IPS-20b (cell line): Measurements from ENCODE around the gene CHRM1.
A peak's percentile ranks its signal among the peaks of the same experiment; 100 is the strongest.

Experiments
- H3K27ac ChIP-seq: one replicate; pipeline ENCODE4 v1.5.1; 2013; ENCODE audit warnings: low read length
- H3K27me3 ChIP-seq: 2 replicates; pipeline ENCODE4 v1.6.1; 2013; ENCODE audit warnings: mild to moderate bottlenecking, low read length, inconsistent platforms; ENCODE audit not compliant: insufficient read depth
- H3K36me3 ChIP-seq: 2 replicates; pipeline ENCODE4 v1.6.1; 2013; ENCODE audit warnings: low read depth, mild to moderate bottlenecking, inconsistent platforms, low read length, moderate library complexity; ENCODE audit not compliant: insufficient read depth
- H3K4me1 ChIP-seq: 2 replicates; pipeline ENCODE4 v1.6.1; 2013; ENCODE audit warnings: mild to moderate bottlenecking, control low read depth, inconsistent platforms, low read length, moderate library complexity; ENCODE audit not compliant: insufficient read depth
- H3K4me3 ChIP-seq: 2 replicates; pipeline ENCODE4 v1.5.1; 2013; ENCODE audit warnings: mild to moderate bottlenecking, low read length, inconsistent platforms
- H3K9ac ChIP-seq: 2 replicates; pipeline ENCODE4 v1.6.1; 2013; ENCODE audit warnings: low read depth, mild to moderate bottlenecking, inconsistent platforms, low read length, moderate library complexity
- H3K9me3 ChIP-seq: 2 replicates; pipeline ENCODE4 v1.6.1; 2013; ENCODE audit warnings: mild to moderate bottlenecking, low read depth, low read length, inconsistent platforms; ENCODE audit not compliant: insufficient read depth

CHRM1 gene

DNA sequence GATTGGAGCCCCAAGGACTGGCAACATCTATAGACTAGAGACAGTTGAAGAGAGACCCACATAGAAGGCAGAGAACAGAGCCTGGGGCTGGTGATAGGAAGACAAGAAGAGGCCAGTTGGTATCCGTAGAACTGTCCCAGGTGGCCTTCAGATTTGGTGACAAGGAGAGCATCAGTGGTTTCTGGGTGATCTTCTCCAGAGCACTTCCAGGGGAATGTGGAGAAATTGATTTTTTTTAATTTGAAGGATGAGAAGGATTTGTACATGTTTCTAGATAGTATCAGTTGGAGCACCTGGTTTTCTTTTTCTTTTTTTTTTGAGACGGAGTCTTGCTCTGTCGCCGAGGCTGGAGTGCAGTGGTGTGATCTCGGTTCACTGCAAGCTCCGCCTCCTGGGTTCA is 25.7 kb downstream of the CHRM1 start:
- no peak overlapping the region for H3K9ac ChIP-seq
- H3K36me3 ChIP-seq, result no peaks in the 10 kb centered on the region
- H3K27ac ChIP-seq, result no peak overlapping the region
- no peaks in the 10 kb centered on the region for H3K9me3 ChIP-seq
- H3K4me1 ChIP-seq, result peaks cover 9% of the 10 kb centered on the region; the same call in 1 of the 2 replicates
- no peaks in the 10 kb centered on the region for H3K27me3 ChIP-seq
- H3K4me3 ChIP-seq, result no peak overlapping the region

GRCh38 chr11:62892077-62892922 is 28.9 kb downstream of the CHRM1 start:
- Histone ChIP-seq H3K9me3 (no peaks in the 10 kb centered on the region), H3K4me3 (no peak overlapping the region), H3K27ac (no peak overlapping the region), H3K4me1 (peaks cover 4% of the 10 kb centered on the region; the same call in 1 of the 2 replicates), H3K27me3 (no peaks in the 10 kb centered on the region), H3K9ac (no peak overlapping the region), H3K36me3 (peaks cover 28% of the 10 kb centered on the region)

DNA sequence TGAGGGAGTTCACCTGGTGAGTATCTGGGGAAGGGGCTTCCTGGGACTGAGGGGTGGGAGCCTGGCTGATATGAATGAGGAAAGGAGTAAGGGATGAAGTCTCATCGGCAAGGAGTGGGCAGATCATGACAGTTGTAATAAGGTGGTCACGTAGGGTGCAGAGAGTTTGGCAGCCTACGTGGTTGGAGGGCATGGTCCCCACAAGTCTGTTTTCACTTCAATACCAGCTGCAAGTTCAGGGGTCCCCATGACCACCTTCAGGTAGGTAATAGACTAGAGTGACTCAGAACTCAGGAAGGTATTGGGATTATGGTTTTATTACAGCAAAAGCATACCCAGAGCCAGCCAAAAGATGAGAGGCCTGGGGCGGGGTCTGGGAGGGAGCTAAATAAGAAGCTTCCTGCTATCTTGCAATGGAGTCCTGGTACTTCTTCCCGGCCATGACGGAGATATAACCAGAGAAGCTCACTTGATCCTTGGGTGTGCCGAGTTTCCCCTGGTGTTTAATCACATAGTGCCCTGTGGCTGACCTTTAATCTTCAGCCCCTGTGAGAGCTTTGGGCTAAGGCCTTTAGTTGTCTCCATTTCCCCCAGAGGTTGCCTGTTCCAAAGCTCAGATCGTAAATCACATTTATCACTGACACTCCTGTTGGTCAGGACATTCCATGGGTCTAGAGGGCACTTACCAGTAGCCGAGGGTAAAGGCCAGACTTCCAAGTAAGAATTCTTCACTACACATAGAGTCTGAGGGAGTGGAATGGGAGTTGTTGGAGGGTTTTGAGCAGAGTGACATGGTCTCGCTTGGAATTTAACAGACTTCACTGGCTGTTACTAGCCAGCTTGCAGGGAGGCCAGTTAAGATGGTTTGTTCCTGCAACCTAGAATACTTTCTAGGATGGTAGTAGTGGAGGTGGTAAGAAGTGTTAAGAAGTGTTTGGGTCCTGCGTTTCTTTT is 31.4 kb downstream of the CHRM1 start:
- Histone ChIP-seq H3K27ac (no peak overlapping the region), H3K9me3 (no peaks in the 10 kb centered on the region), H3K27me3 (no peaks in the 10 kb centered on the region), H3K4me1 (no peaks in the 10 kb centered on the region), H3K4me3 (no peak overlapping the region), H3K36me3 (peaks cover 54% of the 10 kb centered on the region), H3K9ac (no peak overlapping the region)

GRCh38 chr11:62889126-62889483 is 32.1 kb downstream of the CHRM1 start:
- no peak overlapping the region for H3K4me3 ChIP-seq
- no peak overlapping the region for H3K27ac ChIP-seq
- peaks cover 60% of the 10 kb centered on the region for H3K36me3 ChIP-seq
- no peak overlapping the region for H3K9ac ChIP-seq
- H3K27me3 ChIP-seq, result no peaks in the 10 kb centered on the region
- H3K4me1 ChIP-seq, result no peaks in the 10 kb centered on the region
- H3K9me3 ChIP-seq, result no peaks in the 10 kb centered on the region

DNA sequence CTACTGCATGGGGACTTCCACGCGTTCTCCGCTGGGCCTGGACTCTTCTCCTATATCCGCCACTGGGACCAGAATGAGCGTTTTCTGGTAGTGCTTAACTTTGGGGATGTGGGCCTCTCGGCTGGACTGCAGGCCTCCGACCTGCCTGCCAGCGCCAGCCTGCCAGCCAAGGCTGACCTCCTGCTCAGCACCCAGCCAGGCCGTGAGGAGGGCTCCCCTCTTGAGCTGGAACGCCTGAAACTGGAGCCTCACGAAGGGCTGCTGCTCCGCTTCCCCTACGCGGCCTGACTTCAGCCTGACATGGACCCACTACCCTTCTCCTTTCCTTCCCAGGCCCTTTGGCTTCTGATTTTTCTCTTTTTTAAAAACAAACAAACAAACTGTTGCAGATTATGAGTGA is 32.8 kb downstream of the CHRM1 start:
- H3K9ac ChIP-seq, result no peak overlapping the region
- no peaks in the 10 kb centered on the region for H3K4me1 ChIP-seq
- no peaks in the 10 kb centered on the region for H3K9me3 ChIP-seq
- H3K27ac ChIP-seq, result no peak overlapping the region
- peaks cover 67% of the 10 kb centered on the region for H3K36me3 ChIP-seq
- no peaks in the 10 kb centered on the region for H3K27me3 ChIP-seq
- no peak overlapping the region for H3K4me3 ChIP-seq

GRCh38 chr11:62885137-62885750 is 35.9 kb downstream of the CHRM1 start:
- Histone ChIP-seq H3K36me3 (peaks cover 86% of the 10 kb centered on the region), H3K9me3 (no peaks in the 10 kb centered on the region), H3K9ac (no peak overlapping the region), H3K4me1 (peaks cover 10% of the 10 kb centered on the region), H3K4me3 (no peak overlapping the region), H3K27me3 (no peaks in the 10 kb centered on the region), H3K27ac (no peak overlapping the region)

DNA sequence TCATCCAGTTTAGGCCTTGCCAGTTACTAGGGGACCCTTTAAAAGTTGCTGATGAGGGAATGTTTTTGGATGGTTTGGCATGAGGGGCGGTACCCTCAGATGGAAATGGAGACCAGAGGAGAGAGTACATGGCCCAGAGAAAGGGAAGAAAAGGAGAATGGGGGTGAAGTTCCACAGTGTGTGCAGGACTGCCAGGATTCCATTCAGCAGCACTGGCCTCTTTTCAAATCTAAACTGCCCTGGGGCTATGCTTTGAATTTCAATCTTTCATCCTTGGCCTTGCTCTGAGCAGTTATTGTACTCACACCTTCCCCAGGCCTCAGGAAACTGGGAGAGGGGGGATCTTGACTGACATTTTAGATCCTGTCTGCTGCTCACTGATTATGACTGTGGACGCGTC is 37.5 kb downstream of the CHRM1 start:
- H3K4me3 ChIP-seq, result peak overlapping the region; percentile 87
- H3K4me1 ChIP-seq, result peaks cover 19% of the 10 kb centered on the region
- peak overlapping the region; percentile 99; the same call in 1 of the 2 replicates for H3K9ac ChIP-seq
- H3K27me3 ChIP-seq, result no peaks in the 10 kb centered on the region
- no peaks in the 10 kb centered on the region for H3K9me3 ChIP-seq
- H3K36me3 ChIP-seq, result peaks cover 86% of the 10 kb centered on the region
- H3K27ac ChIP-seq, result no peak overlapping the region

DNA sequence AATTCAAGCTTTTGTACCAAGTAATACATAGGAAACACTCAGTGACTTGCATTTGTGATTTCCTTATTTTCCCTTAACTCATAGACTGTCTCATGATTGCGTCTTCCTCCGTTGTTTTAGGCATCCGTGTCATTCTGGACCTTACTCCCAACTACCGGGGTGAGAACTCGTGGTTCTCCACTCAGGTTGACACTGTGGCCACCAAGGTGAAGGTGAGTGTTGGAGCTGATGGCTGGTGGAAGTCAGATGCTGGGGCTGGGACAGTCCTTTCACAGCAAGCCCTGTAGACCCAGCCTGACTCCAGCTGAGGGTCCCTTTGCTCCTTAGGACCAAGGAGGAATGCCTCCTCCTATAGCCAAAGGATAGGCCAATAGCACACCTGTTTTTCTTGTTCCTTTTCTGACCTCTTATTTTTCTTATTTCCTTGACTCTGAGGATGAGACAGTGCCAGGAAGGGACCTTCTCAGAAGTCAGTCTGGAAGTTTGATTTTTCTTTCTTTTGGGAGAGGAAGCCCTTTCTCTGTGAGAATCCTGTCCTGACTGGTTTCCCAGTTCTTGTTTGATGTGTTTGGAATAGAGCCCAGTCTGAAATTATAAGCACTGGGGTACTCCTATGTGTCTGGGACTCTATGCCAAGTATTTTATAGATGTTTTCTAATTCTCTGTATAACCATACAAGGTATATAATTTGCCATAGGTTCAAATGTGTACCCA is 38.2 kb downstream of the CHRM1 start:
- Histone ChIP-seq H3K27ac (no peak overlapping the region), H3K4me1 (peaks cover 19% of the 10 kb centered on the region), H3K9ac (peak overlapping the region; percentile 99), H3K4me3 (peak overlapping the region; percentile 87), H3K27me3 (no peaks in the 10 kb centered on the region), H3K9me3 (no peaks in the 10 kb centered on the region), H3K36me3 (peaks cover 84% of the 10 kb centered on the region)

DNA sequence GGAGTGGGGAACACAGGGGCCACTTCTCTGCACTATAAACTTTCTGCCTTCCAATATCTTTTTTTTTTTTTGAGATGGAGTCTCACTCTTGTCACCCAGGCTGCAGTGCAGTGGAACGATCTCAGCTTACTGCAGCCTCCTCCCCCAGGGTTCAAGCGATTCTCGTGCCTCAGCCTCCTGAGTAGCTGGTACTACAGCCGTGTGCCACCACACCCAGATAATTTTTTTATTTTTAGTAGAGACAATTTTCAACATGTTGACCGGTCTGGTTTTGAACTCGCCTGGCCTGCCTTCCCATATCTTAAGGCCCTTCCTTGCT is 38.8 kb downstream of the CHRM1 start:
- H3K9ac ChIP-seq, result peak overlapping the region; percentile 99
- H3K9me3 ChIP-seq, result no peaks in the 10 kb centered on the region
- H3K4me1 ChIP-seq, result peaks cover 19% of the 10 kb centered on the region
- no peaks in the 10 kb centered on the region for H3K27me3 ChIP-seq
- H3K27ac ChIP-seq, result peak overlapping the region; percentile 92
- peak overlapping the region; percentile 87 for H3K4me3 ChIP-seq
- peaks cover 84% of the 10 kb centered on the region for H3K36me3 ChIP-seq

GRCh38 chr11:62881579-62882430 is 39.4 kb downstream of the CHRM1 start:
- peak overlapping the region; percentile 99 for H3K9ac ChIP-seq
- H3K4me3 ChIP-seq, result peak overlapping the region; percentile 87
- H3K9me3 ChIP-seq, result no peaks in the 10 kb centered on the region
- H3K27ac ChIP-seq, result peak overlapping the region; percentile 92
- H3K36me3 ChIP-seq, result peaks cover 84% of the 10 kb centered on the region
- peaks cover 19% of the 10 kb centered on the region for H3K4me1 ChIP-seq
- H3K27me3 ChIP-seq, result no peaks in the 10 kb centered on the region
